Loucy (cell line): ENCODE results near the gene GCDH.

Experiments
- H2AFZ ChIP-seq: fragments of 200-600 bp; sonication (generic); 2 replicates; pipeline ENCODE4 v1.6.0; 2016; ENCODE audit warnings: antibody characterized with exemption, mild to moderate bottlenecking, low read length, moderate library complexity
- H3F3A ChIP-seq: fragments of 200-600 bp; 2 replicates; pipeline ENCODE4 v1.6.0; 2016; ENCODE audit warnings: antibody characterized with exemption, low read depth, mild to moderate bottlenecking
- H3K27me3 ChIP-seq: fragments of 200-600 bp; sonication (generic); 2 replicates; pipeline ENCODE4 v1.6.1; 2014; ENCODE audit warnings: low read length, mild to moderate bottlenecking; ENCODE audit not compliant: insufficient read depth, poor library complexity, severe bottlenecking
- H3K36me3 ChIP-seq: fragments of 200-600 bp; sonication (generic); 2 replicates; pipeline ENCODE4 v1.6.1; 2016; ENCODE audit warnings: low read length; ENCODE audit not compliant: insufficient read depth
- H3K4me1 ChIP-seq: fragments of 200-600 bp; sonication (generic); 2 replicates; pipeline ENCODE4 v1.5.1; 2014; ENCODE audit warnings: low read length, mild to moderate bottlenecking; ENCODE audit not compliant: insufficient read depth, poor library complexity, severe bottlenecking
- H3K4me2 ChIP-seq: fragments of 200-600 bp; sonication (generic); 2 replicates; pipeline ENCODE4 v1.6.0; 2014; ENCODE audit warnings: antibody characterized with exemption, low read length, low read depth, mild to moderate bottlenecking; ENCODE audit not compliant: poor library complexity, severe bottlenecking
- H3K4me3 ChIP-seq: fragments of 200-600 bp; sonication (generic); 2 replicates; pipeline ENCODE4 v1.5.1; 2014; ENCODE audit warnings: low read length, mild to moderate bottlenecking, mixed read lengths; ENCODE audit not compliant: poor library complexity, severe bottlenecking
- H3K79me2 ChIP-seq: fragments of 200-600 bp; sonication (generic); 2 replicates; pipeline ENCODE4 v1.6.1; 2014; ENCODE audit warnings: low read length; ENCODE audit not compliant: insufficient read depth
- H3K9ac ChIP-seq: fragments of 200-600 bp; sonication (generic); 2 replicates; pipeline ENCODE4 v1.6.0; 2014; ENCODE audit warnings: mild to moderate bottlenecking, low read depth, low read length, moderate library complexity; ENCODE audit not compliant: poor library complexity, severe bottlenecking
- H3K9me2 ChIP-seq: fragments of 200-600 bp; sonication (generic); replicated peaks from 2 replicates; pipeline ENCODE4 v1.6.1; 2016; ENCODE audit warnings: low read depth, low read length, mixed read lengths
- H3K9me3 ChIP-seq: fragments of 200-600 bp; sonication (generic); 2 replicates; pipeline ENCODE4 v1.6.1; 2014; ENCODE audit warnings: mild to moderate bottlenecking, antibody characterized with exemption, low read length, low read depth; ENCODE audit not compliant: insufficient read depth
- H4K20me1 ChIP-seq: fragments of 200-600 bp; sonication (generic); 2 replicates; pipeline ENCODE4 v1.6.0; 2014; ENCODE audit warnings: antibody characterized with exemption, low read length, mild to moderate bottlenecking; ENCODE audit not compliant: insufficient read depth, poor library complexity, severe bottlenecking
- EZH2phosphoT487 ChIP-seq: fragments of 200-600 bp; IDR thresholded peaks from 2 replicates; pipeline ENCODE4 v1.6.1; 2018; ENCODE audit warnings: antibody characterized with exemption, mild to moderate bottlenecking, moderate library complexity, borderline replicate concordance
- TF ChIP-seq, protein P1 (sequence below): fragments of 200-600 bp; sonication (generic); conservative IDR thresholded peaks from 2 replicates; pipeline ENCODE4 v1.5.1; 2014; ENCODE audit warnings: mild to moderate bottlenecking, antibody characterized with exemption, low read length

GCDH gene

DNA sequence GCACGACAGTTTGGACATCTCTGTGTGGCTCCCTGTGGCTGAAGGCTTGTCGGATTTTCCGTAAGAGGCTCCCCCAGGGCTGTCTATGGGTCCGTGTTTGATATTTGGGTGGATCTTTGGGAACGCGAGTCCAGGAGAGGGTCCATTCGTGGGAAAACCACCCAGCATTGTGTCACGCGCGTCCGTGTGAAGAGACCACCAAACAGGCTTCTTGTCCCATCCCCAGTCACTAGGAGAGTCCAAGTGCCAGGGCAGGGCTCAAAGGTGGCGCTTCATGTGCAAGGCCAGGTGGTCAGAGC is 6.4 kb upstream of the GCDH start:
- Histone ChIP-seq H2AFZ (no peak overlapping the region), H3K9me2 (no peaks in the 10 kb centered on the region), H3K79me2 (peaks cover 13% of the 10 kb centered on the region; the same call in 1 of the 2 replicates), H4K20me1 (no peaks in the 10 kb centered on the region), H3K4me1 (peaks cover 12% of the 10 kb centered on the region), H3K4me2 (no peak overlapping the region), H3F3A (no peaks in the 10 kb centered on the region), H3K27me3 (no peaks in the 10 kb centered on the region), H3K36me3 (no peaks in the 10 kb centered on the region), H3K9me3 (peaks cover 5% of the 10 kb centered on the region; the same call in 1 of the 2 replicates), H3K9ac (no peak overlapping the region), H3K4me3 (no peak overlapping the region)
- TF ChIP-seq EZH2phosphoT487, result no peak
- TF ChIP-seq, protein P1, sequence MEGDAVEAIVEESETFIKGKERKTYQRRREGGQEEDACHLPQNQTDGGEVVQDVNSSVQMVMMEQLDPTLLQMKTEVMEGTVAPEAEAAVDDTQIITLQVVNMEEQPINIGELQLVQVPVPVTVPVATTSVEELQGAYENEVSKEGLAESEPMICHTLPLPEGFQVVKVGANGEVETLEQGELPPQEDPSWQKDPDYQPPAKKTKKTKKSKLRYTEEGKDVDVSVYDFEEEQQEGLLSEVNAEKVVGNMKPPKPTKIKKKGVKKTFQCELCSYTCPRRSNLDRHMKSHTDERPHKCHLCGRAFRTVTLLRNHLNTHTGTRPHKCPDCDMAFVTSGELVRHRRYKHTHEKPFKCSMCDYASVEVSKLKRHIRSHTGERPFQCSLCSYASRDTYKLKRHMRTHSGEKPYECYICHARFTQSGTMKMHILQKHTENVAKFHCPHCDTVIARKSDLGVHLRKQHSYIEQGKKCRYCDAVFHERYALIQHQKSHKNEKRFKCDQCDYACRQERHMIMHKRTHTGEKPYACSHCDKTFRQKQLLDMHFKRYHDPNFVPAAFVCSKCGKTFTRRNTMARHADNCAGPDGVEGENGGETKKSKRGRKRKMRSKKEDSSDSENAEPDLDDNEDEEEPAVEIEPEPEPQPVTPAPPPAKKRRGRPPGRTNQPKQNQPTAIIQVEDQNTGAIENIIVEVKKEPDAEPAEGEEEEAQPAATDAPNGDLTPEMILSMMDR, result no peak

GRCh38 chr19:12884926-12885748 is 5.8 kb upstream of the GCDH start:
- Histone ChIP-seq H4K20me1 (no peaks in the 10 kb centered on the region), H2AFZ (peak overlapping the region; percentile 60; the same call in 1 of the 2 replicates), H3K4me2 (peak overlapping the region; percentile 30), H3K9me2 (no peaks in the 10 kb centered on the region), H3K27me3 (no peaks in the 10 kb centered on the region), H3K4me3 (peak overlapping the region; percentile 51), H3K79me2 (peaks cover 8% of the 10 kb centered on the region; the same call in 1 of the 2 replicates), H3K9me3 (peaks cover 5% of the 10 kb centered on the region; the same call in 1 of the 2 replicates), H3K9ac (no peak overlapping the region), H3K36me3 (no peaks in the 10 kb centered on the region), H3K4me1 (peaks cover 6% of the 10 kb centered on the region), H3F3A (no peaks in the 10 kb centered on the region)
- no peak for TF ChIP-seq EZH2phosphoT487
- TF ChIP-seq, protein P1, result peak; percentile 42

GRCh38 chr19:12885749-12886650 is 5.0 kb upstream of the GCDH start:
- Histone ChIP-seq H3K9me3 (peaks cover 5% of the 10 kb centered on the region; the same call in 1 of the 2 replicates), H3K27me3 (no peaks in the 10 kb centered on the region), H3K79me2 (no peaks in the 10 kb centered on the region), H4K20me1 (no peaks in the 10 kb centered on the region), H3F3A (no peaks in the 10 kb centered on the region), H3K4me1 (no peaks in the 10 kb centered on the region), H3K9ac (no peak overlapping the region), H3K36me3 (no peaks in the 10 kb centered on the region), H3K4me2 (no peak overlapping the region), H3K9me2 (no peaks in the 10 kb centered on the region), H2AFZ (no peak overlapping the region; the same call in 1 of the 2 replicates), H3K4me3 (no peak overlapping the region)
- TF ChIP-seq EZH2phosphoT487, result no peak
- TF ChIP-seq, protein P1, result no peak
